22Rv1 (cell line): ENCODE results near the gene ATF4.

Experiments
- ZFX ChIP-seq: fragments of 450-650 bp; IDR thresholded peaks from 2 replicates; pipeline ENCODE4 v1.6.1; 2017; ENCODE audit warnings: antibody characterized with exemption, borderline replicate concordance
- TF ChIP-seq, protein P1 (sequence below): fragments of 450-650 bp; IDR thresholded peaks from 2 replicates; pipeline ENCODE4 v1.5.1; 2017; ENCODE audit warnings: mild to moderate bottlenecking

DNA sequence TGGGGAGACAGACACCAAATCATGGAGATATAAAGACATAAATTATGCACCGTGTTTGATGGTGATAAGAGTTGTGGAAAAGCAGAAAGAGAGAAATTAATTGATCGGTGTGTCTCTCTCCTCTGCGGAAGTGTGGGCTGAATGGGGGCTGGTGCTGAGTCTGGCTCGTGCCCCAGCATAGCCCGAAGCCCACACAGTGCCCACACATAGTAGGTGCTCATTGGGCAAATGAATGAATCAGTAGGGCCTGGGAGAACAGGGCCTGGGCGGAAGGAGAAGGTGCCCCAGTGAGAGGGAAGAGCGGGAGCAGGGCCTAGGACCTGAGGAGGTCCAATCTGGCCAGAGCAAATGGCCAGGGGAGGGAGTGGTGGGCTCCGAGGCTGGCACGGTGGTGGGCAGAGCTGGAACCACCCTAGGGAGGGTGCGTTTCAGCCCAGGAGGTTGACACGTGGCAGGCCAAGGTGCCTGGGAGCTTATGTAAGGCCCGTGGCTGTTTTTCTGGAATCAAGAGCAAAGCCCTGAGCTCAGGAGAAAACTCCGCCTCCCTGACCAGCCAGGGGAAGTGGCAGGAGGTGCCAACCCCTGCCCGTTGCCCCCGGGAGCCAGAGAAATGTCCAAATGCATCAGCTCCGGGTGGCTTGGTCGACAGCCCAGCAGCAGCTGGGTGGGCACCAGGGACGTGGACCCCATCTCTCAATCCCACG lies 48.1 kb downstream of the ATF4 start:
- TF ChIP-seq, protein P1, sequence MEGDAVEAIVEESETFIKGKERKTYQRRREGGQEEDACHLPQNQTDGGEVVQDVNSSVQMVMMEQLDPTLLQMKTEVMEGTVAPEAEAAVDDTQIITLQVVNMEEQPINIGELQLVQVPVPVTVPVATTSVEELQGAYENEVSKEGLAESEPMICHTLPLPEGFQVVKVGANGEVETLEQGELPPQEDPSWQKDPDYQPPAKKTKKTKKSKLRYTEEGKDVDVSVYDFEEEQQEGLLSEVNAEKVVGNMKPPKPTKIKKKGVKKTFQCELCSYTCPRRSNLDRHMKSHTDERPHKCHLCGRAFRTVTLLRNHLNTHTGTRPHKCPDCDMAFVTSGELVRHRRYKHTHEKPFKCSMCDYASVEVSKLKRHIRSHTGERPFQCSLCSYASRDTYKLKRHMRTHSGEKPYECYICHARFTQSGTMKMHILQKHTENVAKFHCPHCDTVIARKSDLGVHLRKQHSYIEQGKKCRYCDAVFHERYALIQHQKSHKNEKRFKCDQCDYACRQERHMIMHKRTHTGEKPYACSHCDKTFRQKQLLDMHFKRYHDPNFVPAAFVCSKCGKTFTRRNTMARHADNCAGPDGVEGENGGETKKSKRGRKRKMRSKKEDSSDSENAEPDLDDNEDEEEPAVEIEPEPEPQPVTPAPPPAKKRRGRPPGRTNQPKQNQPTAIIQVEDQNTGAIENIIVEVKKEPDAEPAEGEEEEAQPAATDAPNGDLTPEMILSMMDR, result no peak
- TF ChIP-seq ZFX, result no peak
